NT2/D1 (cell line): ENCODE data around the gene FLYWCH2.

Source experiments
- DNase-seq: peaks from one replicate; pipeline ENCODE4 v3.0.0-alpha.2; 2011; ENCODE audit warnings: low read depth, low spot score
- H3K27me3 ChIP-seq: 2 replicates; pipeline ENCODE4 v1.6.0; 2011; ENCODE audit warnings: mild to moderate bottlenecking; ENCODE audit not compliant: insufficient read length, insufficient read depth
- H3K36me3 ChIP-seq: 2 replicates; pipeline ENCODE4 v1.6.1; 2011; ENCODE audit warnings: mild to moderate bottlenecking, low read length, mixed read lengths; ENCODE audit not compliant: insufficient read depth, insufficient read length
- H3K4me1 ChIP-seq: 2 replicates; pipeline ENCODE4 v1.5.1; 2011; ENCODE audit not compliant: insufficient read depth, insufficient read length
- H3K4me3 ChIP-seq: 2 replicates; pipeline ENCODE4 v1.5.1; 2011; ENCODE audit warnings: low read depth; ENCODE audit not compliant: insufficient read length
- H3K9ac ChIP-seq: 2 replicates; pipeline ENCODE4 v1.6.0; 2011; ENCODE audit warnings: low read depth; ENCODE audit not compliant: insufficient read length
- H3K9me3 ChIP-seq: 2 replicates; pipeline ENCODE4 v1.5.1; 2011; ENCODE audit warnings: mild to moderate bottlenecking, low read length; ENCODE audit not compliant: insufficient read depth
- SUZ12 ChIP-seq: IDR thresholded peaks from 2 replicates; pipeline ENCODE4 v1.6.1; 2011; ENCODE audit not compliant: insufficient read length, insufficient read depth; ENCODE audit errors: extremely low read depth
- YY1 ChIP-seq: IDR thresholded peaks from 2 replicates; pipeline ENCODE4 v1.6.1; 2011; ENCODE audit not compliant: insufficient read length, insufficient read depth
- ZNF274 ChIP-seq: IDR thresholded peaks from 2 replicates; pipeline ENCODE4 v1.6.1; 2011; ENCODE audit warnings: mild to moderate bottlenecking, low read depth, low read length

The FLYWCH2 gene

DNA sequence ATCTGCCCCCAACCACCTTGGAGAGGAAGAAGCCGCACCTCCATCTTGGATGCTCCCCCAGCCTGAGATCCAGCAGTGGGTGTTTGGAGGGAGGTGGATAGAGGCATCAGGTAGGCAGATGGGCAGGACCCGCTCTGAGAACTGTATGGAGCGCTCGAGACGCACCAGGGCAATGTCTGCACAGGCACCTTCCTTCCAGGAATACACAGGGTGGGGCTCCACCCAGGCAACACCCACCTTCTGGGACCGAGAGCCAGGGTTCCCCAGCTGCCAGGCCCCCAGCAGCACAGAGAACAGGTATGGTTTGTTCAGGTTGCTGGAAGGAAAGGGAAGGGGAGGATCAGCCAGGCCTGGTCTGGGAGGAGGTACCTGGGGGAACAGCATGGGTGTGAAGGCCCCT is 27.5 kb upstream of the FLYWCH2 start:
- H3K27me3 ChIP-seq = no peaks in the 10 kb centered on the region
- no peak for TF ChIP-seq ZNF274
- no peak for TF ChIP-seq SUZ12
- no peak for TF ChIP-seq YY1
- peaks cover 6% of the 10 kb centered on the region for H3K4me1 ChIP-seq
- H3K4me3 ChIP-seq = no peak overlapping the region
- peaks cover 34% of the 10 kb centered on the region for H3K9me3 ChIP-seq
- no peaks in the 10 kb centered on the region for H3K36me3 ChIP-seq
- H3K9ac ChIP-seq = no peak overlapping the region
- DNase-seq = no peak

DNA sequence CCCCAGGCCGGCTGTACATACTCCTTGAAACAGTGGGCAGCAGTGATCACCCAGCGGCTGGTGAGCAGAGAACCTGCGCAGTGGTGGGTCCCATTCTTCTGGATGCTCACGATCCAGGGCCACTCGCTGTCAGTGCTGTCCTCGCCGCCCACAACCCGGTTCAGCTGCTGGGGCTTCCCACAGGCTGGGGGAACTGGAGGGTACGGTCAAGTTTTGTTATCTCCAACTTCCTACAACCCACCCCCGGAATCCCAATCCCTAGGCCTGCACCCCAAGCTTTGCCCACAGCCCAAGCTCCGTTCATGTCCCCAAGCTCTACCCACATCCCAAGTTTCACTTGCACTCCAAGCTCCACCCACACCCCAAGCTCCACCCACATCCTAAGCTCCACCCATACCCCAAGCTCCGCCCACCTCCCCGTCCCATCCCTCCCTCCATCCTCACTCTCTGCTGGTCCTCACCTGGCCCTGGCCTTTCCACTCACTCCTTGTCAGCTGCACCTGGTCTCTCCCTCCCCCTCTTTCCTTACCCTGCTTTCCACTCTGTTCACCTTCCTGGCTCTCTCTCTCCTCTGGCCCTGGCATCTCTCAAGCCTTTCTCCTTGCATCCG is 26.8 kb upstream of the FLYWCH2 start:
- peaks cover 40% of the 10 kb centered on the region for H3K9me3 ChIP-seq
- H3K4me1 ChIP-seq = peaks cover 6% of the 10 kb centered on the region
- no peaks in the 10 kb centered on the region for H3K27me3 ChIP-seq
- H3K4me3 ChIP-seq = no peak overlapping the region
- H3K9ac ChIP-seq = no peak overlapping the region
- TF ChIP-seq SUZ12 (no peak), YY1 (no peak), ZNF274 (no peak)
- no peaks in the 10 kb centered on the region for H3K36me3 ChIP-seq
- DNase-seq = no peak

DNA sequence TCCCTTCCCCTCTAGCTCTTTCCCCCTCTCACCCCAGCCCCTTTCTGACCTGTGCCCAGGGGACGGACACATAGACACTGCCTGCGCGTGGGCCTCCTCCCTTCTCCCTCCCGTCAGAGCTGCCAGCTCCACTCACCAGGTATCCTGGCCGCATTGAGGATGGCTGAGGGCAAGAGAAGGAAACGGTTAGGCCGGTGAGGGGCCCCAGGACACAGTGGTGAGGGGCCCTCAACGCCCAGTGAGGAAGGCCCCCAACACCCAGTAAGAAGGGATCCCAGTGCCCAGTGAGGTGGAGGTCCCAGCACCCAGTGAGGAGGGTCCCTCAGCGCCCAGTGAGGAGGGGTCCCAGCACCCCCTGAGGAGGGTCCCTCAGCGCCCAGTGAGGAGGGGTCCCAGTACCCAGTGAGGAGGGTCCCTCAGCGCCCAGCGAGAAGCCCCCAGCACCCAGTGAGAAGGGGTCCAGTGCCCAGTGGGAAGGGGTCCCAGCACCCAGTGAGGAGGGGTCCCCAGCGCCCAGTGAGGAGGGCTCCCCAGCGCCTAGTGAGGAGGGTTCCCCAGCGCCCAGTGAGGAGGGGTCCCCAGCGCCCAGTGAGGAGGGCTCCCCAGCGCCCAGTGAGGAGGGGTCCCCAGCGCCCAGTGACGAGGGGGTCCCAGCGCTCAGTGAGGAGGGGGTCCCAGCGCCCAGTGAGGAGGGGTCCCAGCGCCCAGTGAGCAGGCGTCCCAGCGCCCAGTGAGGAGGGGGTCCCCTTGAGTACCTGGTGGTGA is 26.1 kb upstream of the FLYWCH2 start:
- Histone ChIP-seq H3K9ac (no peak overlapping the region), H3K9me3 (peaks cover 43% of the 10 kb centered on the region), H3K27me3 (no peaks in the 10 kb centered on the region), H3K36me3 (no peaks in the 10 kb centered on the region), H3K4me1 (peaks cover 6% of the 10 kb centered on the region), H3K4me3 (no peak overlapping the region)
- DNase-seq = no peak
- TF ChIP-seq ZNF274 = no peak
- TF ChIP-seq SUZ12 = no peak
- TF ChIP-seq YY1 = no peak

DNA sequence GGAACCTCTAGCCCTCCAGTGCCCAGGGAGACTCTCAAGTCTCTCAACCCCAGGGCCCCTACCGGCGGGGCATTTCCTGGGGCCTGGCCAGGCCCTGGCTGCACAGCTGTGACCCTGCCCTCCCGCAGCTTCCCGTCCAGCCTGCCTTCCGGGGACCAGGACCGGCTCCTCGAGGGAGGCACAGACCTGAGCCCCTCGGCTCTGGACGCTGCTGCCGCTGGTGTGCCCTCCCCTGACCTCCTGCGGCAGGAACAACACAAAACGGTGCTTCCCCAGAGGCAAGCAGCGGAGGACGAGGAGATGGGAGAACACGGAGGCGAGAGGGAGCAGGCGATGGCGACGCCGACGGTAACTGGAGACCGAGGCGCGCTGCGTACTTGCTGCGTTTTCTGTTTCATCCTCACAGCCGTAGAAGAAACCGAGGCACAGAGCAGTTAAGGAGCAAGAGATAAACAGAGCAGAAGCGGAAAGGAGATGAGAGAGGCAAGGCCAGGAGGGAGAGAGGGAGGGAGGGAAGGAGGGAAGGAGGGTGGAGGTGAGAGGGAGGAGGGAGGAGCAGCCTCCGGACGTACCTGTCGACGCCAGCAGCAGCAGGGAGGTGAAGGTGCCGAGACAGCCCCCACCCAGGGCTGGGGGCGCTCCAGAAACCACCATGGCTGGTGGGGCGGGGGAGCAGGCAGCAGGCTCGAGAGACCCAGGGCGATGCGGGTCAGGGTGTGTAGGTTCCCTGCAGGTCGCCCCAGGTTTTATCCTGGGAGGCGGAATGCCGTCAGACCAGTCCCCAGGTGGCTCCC is 25.4 kb upstream of the FLYWCH2 start, which contains the start of gene PRSS22:
PRSS22 (minus strand) TSS at position 720 of the 794 bp plus-strand sequence; CDS start at position 654, 66 bp downstream.
- TF ChIP-seq ZNF274 (no peak), YY1 (no peak), SUZ12 (no peak)
- Histone ChIP-seq H3K9ac (no peak within 1 kb of the TSS), H3K36me3 (no peaks in the 10 kb centered on the region), H3K4me1 (peaks cover 5% of the 10 kb centered on the region), H3K4me3 (no peak within 1 kb of the TSS), H3K27me3 (no peaks in the 10 kb centered on the region), H3K9me3 (peaks cover 43% of the 10 kb centered on the region)
- no peak for DNase-seq

DNA sequence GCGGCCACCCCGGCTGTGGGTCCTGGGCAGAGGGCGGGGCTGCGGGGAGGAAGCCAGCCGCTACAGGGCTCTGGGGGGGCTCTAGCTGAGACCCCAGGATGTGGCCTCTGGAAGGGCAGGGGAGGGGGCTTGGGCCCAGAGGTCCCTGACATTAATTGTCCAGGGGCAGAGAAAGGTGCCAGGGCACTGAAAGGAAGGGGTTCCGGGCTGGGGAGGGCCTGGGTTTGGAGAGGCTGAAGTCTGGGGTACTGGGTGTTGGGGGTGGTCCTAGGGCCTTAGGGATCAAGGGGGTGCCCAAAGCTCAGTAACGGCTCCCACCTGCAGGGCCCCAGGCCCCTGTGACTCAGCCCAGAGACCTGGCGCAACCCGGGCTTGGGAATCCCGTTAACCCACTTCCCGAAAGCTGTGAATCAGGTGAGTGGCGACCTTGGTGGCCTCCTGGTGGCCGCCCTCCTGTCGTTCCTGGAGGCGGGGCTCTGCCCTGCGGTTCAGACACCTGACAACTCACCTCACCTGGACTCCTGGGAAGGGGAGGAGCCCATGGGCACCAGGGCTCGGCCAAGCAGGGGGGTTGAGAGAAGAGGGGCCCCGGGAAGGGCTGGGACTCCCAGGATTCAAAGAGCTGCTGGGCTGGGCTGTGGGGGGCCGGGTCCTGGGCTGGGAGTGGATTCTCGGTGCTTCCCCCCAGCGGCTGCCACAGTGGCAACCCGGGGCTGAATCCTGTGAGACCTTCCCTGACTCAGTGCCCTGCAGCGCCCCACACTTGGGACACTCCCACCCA is 24.6 kb upstream of the FLYWCH2 start:
- DNase-seq = no peak
- H3K27me3 ChIP-seq = no peaks in the 10 kb centered on the region

DNA sequence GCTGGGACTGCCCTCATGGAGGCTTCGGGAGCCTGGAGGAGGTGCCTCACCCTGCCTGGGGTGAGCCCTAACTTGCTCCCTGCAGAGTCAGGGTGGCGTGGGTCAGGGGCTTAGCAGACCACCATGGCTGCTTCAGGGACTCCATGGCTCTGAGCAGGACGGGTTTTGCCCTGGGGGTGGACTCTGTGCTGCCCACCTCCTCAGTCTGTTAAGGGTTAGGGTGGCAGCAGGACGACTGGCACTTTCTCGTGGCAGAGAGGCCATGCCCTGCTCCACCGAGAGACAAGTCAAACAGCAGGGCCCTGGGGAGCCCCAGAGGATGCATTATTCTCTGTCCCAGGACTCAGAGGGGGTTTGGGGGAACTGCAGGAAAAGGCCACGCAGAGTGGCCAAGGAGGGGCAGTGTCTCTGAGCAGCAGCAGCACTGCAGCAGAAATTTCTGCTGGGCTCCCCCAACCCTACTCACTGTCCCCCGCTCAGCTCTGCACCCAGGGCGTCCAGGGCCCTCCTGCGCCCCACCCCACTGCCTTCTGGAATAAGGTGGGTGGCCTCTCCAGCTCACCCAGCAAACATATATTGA is 23.2 kb upstream of the FLYWCH2 start:
- H3K9me3 ChIP-seq = peaks cover 25% of the 10 kb centered on the region
- H3K9ac ChIP-seq = no peak overlapping the region
- TF ChIP-seq ZNF274 (no peak), YY1 (no peak), SUZ12 (no peak)
- no peaks in the 10 kb centered on the region for H3K36me3 ChIP-seq
- no peak for DNase-seq
- H3K4me1 ChIP-seq = peaks cover 5% of the 10 kb centered on the region
- H3K4me3 ChIP-seq = no peak overlapping the region
- H3K27me3 ChIP-seq = no peaks in the 10 kb centered on the region

More for the DNA sequence above, 24.6 kb upstream of the FLYWCH2 start:
- H3K4me3 ChIP-seq = no peak overlapping the region
- H3K36me3 ChIP-seq = no peaks in the 10 kb centered on the region
- TF ChIP-seq YY1 = no peak
- no peak for TF ChIP-seq SUZ12
- TF ChIP-seq ZNF274 = no peak
- peaks cover 39% of the 10 kb centered on the region for H3K9me3 ChIP-seq
- H3K4me1 ChIP-seq = peaks cover 5% of the 10 kb centered on the region
- H3K9ac ChIP-seq = no peak overlapping the region
